ENCODE results near the gene TMEM156. TPM values are rescaled to one million over a fixed set of nuclear protein-coding genes. Genes with fewer than 3 reads are reported as not detected.
A peak's percentile ranks its signal among the peaks of the same experiment; 100 is the strongest.

The TMEM156 gene
- total and polyA plus RNA-seq, 2 donors (not counting 3 experiments of a cell fraction or from before 2014, with no cell fraction given), result 0.39 to 1.00 TPM

- Histone ChIP-seq H3K27ac (ENCODE audit: insufficient read depth, low read depth, low read length) (peak overlapping the region; percentile 92), H3K36me3 (ENCODE audit: control insufficient read depth in 2 of 2, extremely low read depth in 1 of 2, insufficient read depth in 2 of 2, low read length in 2 of 2) (no peaks in the 10 kb centered on the region), H3K79me2 (ENCODE audit: control insufficient read depth, insufficient read depth, low read length) (peaks cover 27% of the 10 kb centered on the region), H3K9me3 (replicated peaks; ENCODE audit: control insufficient read depth, insufficient read depth, low read length) (no peaks in the 10 kb centered on the region), H3K4me3 (replicated peaks in 1 of 3; ENCODE audit: insufficient read depth in 1 of 3, low read depth in 1 of 3, low read length in 3 of 3) (peak overlapping the region in 1 of 3 experiments; percentile 76), H3K4me1 (ENCODE audit: control insufficient read depth, extremely low read depth, insufficient read depth, low read length) (peaks cover 24% of the 10 kb centered on the region), H4K20me1 (replicated peaks; ENCODE audit: control insufficient read depth, extremely low read depth, insufficient read depth, low read length) (no peaks in the 10 kb centered on the region), H3K4me2 (ENCODE audit: insufficient read depth, low read length) (peak overlapping the region; percentile 68), H3K27me3 (ENCODE audit: control insufficient read depth in 2 of 2, insufficient read depth in 2 of 2, low read length in 2 of 2) (no peaks in the 10 kb centered on the region), H2AFZ (ENCODE audit: low read depth, low read length) (peak overlapping the region; percentile 78), H3K9ac (replicated peaks; ENCODE audit: extremely low read depth, insufficient read depth, low read length) (peak overlapping the region; percentile 87), H3K9me1 (replicated peaks; ENCODE audit: control insufficient read depth, extremely low read depth, insufficient read depth, low read length) (no peaks in the 10 kb centered on the region)
- TF ChIP-seq MYC (IDR thresholded peaks at IDR 0.05; ENCODE audit: low read depth, low read length) (no peak), CTCF (IDR thresholded peaks at IDR 0.05; ENCODE audit: extremely low read depth in 1 of 2, insufficient read depth in 1 of 2, low read depth in 1 of 2, low read length in 2 of 2) (no peak), POLR2AphosphoS5 (IDR thresholded peaks at IDR 0.05; ENCODE audit: insufficient read depth, low read depth, low read length) (no peak), POLR2A (IDR thresholded peaks at IDR 0.05; ENCODE audit: low read depth, low read length) (no peak), GATA2 (IDR thresholded peaks at IDR 0.05; ENCODE audit: insufficient read depth, insufficient read length, low read depth, low read length) (no peak), FOS (IDR thresholded peaks at IDR 0.05; ENCODE audit: borderline replicate concordance, insufficient read depth, low read length) (no peak), MAX (IDR thresholded peaks at IDR 0.05; ENCODE audit: insufficient read depth, insufficient read length) (no peak), JUN (IDR thresholded peaks at IDR 0.05; ENCODE audit: borderline replicate concordance, insufficient read depth, insufficient read length, low read depth) (no peak), EZH2 (IDR thresholded peaks at IDR 0.05; ENCODE audit: borderline replicate concordance, low read depth, low read length, severe bottlenecking) (no peak)
- POLR2A ChIA-PET, result interaction anchor here (0.6 kb wide), 1 partner anchor 24 kb away, joined by 3 read pairs; no protein-coding TSS in a partner anchor
- CTCF ChIA-PET, result interaction anchor here (0.8 to 3.6 kb wide), 9 partner anchors 10 to 153 kb away, joined by 3 to 20 read pairs (median 4); partner anchors contain the start of gene TMEM156
- FAIRE-seq, result no peak
- DNase-seq (ENCODE audit: low read depth, low spot score), result no peak
- intact Hi-C loops (cut with micrococcal nuclease) (loop anchor here (1.0 to 10.0 kb wide), 6 partner anchors 11 to 288 kb away; partner anchors contain the start of genes FAM114A1 and TMEM156), dilution Hi-C loops (cut with MboI; ENCODE audit: extremely low pct_ligation_motif_present, low sequenced_read_pairs) (no loop called here)
- BruUV-seq (replicated peaks), result no TSS peak
These were observed 11.1 kb upstream of the TMEM156 start for GRCh38 chr4:39043058-39043860.
